Peyer's patch (tissue), 4 donors: Measurements from ENCODE around the gene IL34.

Experiments
- CTCF ChIP-seq, 6 experiments: fragments of 450-650 bp in 4 of 6; fragments of 200-600 bp in 2 of 6; sonication (generic) in 1 of 6; IDR thresholded peaks; one replicate each; pipeline ENCODE4 v1.5.1; 2017 to 2019; ENCODE audit warnings: antibody characterized with exemption in 6 of 6, mild to moderate bottlenecking in 3 of 6, moderate library complexity in 1 of 6
- POLR2A ChIP-seq, 2 donors: fragments of 450-650 bp; IDR thresholded peaks; one replicate each; pipeline ENCODE4 v1.5.1; 2017; ENCODE audit warnings: antibody characterized with exemption in 2 of 2, mild to moderate bottlenecking in 2 of 2, moderate library complexity in 2 of 2

GRCh38 chr16:70697594-70698170, 51.3 kb downstream of the IL34 start:
- TF ChIP-seq POLR2A (IDR thresholded peaks at IDR 0.05) = no peak
- no peak for TF ChIP-seq CTCF (IDR thresholded peaks at IDR 0.05)
